Measurements from ENCODE around the gene ZNF57.
"Not testable (repeated sequence)": the region's sequence is repeated elsewhere in the genome, so short reads cannot be mapped to it uniquely, and the experiment has no call there.

Gene ZNF57

DNA sequence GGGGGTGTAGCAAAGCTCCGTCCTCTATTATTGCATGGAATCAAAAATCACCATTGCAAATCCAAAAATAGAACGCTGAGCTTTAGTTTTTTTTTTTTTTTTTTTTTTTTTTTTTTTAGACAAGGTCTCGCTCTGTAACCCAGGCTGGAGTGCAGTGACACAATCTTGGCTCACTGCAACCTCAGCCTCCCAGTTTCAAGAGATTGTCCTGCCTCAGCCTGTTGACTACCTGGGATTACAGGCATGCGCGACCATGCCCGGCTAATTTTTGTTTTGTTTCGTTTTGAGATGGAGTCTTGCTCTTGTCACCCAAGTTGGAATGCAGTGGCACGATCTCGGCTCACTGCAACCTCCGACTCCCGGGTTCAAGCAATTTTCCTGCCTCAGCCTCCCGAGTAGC lies 59.4 kb downstream of the ZNF57 start:
- no peak for DNase-seq

DNA sequence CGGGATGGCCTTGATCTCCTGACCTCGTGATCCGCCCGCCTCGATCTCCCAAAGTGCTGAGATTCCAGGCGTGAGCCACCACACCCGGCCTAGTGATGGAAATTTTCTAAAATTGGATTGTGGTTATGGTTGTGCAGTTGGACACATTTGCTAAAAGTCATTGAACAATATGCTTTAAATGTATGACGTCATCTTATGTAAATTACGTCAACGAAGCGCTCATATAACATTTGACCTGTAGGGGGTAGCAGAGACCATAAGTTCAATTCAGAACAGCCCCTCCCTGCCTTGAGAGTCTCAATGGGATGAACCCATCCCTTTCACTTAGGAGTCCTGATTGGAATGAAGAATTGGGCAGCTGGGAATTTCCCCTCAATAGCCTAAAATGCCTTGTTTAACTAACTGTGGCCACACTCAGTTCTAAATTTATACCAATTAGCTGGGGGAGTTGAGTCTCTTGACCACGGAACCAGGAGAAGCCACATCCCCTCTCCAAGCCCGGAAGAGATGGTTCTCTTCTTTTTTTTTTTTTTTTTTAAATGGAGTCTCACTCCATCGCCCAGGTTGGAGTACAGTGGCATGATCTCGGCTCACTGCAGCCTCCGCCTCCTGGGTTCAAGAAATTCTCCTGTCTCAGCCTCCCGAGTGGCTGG lies 61.4 kb downstream of the ZNF57 start:
- DNase-seq, result peak in 1 of 2 experiments; percentile 58

DNA sequence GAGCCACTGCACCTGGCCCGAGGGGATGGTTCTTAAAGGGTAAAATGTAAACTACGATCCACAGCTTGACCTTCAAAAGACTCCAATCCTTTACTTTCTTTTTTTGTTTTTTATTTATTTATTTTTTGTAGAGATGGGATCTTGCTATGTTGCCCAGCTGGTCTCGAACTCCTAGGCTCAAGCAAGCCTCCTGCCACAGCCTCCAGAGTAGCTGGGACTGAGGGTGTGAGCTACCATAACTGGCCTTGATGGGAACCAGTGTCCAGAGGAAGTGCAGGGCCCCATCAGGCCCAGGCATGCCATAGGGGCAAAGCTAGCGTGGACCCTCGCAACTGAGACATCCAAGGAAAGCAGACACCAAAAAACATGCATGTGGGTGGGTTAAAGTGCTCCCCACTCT lies 62.4 kb downstream of the ZNF57 start:
- no peak for DNase-seq

DNA sequence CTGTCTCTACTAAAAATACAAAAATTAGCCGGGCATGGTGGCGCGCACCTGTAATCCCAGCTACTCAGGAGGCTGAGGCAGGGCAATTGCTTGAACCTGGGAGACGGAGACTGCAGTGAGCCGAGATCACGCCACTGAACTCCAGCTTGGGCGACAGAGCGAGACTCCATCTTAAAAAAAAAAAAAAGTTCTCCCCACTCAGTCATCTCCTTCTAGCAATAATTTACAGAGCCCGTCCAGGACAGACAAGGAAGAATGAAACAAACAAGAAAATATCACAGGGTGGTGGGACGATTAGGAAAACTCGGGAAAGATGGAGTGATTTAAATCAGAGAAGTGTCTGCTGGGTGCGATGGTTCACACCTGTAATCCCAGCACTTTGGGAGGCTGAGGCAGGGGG lies 62.9 kb downstream of the ZNF57 start:
- not testable (repeated sequence) for DNase-seq

DNA sequence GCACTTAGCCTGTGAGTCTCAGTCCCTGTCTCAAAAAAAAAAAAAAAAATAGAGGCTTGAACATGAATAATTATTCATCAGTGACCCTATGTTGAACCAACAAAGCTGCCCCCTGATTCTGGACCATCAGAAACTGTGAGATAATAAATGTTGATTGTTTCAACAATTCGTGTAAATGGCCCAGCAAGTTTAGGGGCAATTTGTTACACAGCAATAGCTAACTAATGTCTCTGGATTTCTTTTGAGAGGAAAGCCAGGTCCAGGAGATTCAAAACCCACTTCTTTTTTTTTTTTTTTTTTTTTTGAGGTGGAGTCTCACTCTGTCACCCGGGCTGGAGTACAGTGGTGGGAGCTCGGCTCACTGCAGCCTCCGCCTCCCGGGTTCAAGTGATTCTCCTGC lies 64.1 kb downstream of the ZNF57 start:
- no peak for DNase-seq

DNA sequence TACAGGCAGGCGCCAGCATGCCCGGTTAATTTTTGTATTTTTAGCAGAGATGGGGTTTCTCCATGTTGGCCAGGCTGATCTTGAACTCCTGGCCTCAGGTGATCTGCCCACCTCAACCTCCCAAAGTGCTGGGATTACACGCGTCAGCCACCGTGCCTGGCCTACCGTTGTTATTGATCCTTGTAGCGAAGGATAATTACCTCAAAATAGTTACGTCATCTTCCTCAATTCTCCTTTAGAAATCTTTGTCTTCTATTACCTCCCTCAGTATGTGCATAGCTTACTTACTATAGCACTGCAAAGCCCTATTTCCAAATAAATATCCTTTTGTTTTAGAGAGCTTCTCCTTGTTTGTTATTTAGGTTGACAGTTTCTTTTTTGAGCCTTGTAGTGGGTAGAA lies 67.2 kb downstream of the ZNF57 start:
- DNase-seq, result no peak

Data from SW 1271 (cell line).